GM19438 (cell line): ENCODE results near the gene GBX2.

Source experiments
- ATAC-seq: cut with Tn5 transposase; IDR thresholded peaks from one replicate; pipeline ENCODE4 v1.9.1; 2021; ENCODE audit warnings: low read depth; ENCODE audit not compliant: unreplicated experiment

GBX2 gene

DNA sequence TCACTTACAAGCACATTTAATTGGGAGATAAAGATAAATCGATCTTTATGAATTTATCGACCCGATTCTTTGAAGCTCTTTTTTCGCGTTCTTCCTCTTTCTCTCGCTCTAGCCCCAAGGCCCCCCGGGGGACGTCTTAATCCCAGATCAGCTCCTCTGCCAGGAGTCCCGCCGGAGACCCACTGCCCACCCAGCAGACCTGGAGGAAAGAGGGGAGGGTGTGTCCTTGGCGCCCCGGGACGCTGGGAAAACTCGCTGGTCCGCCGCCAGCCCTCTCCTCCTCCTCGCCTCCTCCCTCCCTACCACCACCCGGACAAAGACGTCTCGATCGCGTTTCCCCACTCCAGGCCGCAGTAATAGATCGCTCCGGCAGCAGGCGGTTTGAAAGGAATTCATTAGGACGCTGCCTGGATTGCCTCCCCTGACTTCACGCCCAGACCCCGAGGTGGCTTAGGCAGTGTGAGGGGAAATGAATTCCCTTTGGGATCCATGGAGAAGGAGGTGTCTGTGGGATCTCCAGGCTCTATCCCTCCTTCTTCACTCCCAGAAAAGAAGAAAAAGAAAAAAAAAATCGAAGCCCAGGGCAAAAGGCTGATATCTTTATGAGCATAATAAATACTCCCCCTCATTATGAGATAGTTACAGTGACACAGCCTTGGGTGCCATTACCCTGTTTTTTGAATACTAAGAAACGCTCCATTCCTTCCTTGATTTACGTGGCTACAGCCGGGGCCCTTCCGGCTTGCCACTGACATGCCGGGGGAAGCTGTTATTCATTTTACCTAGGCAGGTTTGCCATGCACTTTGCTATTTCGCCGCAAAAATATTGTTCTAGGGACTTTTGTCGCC lies 1.8 kb upstream of the GBX2 start:
- ATAC-seq = no peak

DNA sequence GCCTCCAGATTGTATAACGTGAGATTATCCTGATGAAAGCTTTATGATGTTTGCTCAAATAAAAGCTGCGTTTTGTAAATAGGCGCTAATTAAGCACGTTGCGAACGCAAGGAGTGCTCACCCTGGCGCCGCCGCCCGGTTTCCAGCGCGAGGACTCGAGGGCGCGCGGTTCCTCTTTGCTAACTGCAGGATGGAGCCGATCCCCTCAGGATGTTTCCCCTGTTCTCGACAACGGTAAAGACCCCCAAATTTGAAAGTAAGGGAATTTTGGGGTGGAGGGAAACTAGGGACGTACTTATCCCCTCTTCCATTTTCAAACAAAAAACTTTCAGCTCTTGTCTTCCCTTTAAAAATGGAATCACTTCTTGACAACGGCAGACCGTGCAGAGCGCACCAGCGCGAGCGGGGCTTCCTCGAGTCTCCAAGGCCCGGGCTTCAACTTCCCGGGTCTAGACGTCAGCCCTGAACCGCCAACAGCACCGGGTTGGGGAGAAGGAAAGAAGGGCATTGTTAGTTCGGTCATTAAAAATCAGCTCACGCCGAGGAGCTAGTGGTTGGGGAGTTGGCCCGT lies 1.1 kb upstream of the GBX2 start:
- no peak for ATAC-seq

DNA sequence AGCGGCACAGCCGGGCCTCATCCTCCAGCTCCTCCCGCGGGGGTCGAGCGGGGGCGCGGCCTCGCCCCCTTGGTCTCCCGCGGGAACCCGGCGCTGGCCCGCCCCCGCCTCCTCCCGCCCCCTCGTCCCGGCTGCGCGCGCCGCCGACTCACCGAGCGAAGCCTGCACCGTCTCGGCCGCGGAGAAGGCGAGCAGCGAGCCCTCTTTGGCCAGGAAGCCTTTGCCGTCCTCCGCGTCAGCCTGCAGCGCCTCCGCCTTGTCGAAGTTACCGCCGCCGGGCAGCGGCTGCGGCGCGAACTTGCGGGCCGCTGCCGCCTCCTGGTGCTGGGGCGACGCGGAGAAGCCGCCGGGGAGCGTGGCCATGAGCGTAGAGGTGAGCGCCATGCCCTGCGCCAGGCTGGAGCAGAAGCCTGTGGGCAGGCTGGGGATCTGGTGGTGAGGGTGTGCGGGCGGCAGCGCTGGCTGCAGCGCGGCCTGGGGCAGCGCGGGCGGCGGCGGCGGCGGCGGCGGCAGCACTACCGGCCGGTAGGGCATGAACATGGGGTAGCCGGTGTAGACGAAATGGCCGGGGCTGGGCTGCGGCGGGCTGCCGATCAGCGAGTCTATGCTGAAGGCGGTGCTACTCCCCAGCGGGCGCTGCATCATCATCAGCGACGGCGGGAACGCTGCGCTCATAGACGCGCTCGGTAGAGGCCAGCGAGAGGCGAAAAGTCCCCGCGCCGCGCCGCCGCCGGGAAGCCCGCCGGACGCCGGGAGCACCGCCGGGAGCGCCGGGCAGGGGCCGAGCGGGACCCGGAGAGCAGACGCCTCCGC lies 683 bp downstream of the GBX2 start:
- ATAC-seq = no peak

DNA sequence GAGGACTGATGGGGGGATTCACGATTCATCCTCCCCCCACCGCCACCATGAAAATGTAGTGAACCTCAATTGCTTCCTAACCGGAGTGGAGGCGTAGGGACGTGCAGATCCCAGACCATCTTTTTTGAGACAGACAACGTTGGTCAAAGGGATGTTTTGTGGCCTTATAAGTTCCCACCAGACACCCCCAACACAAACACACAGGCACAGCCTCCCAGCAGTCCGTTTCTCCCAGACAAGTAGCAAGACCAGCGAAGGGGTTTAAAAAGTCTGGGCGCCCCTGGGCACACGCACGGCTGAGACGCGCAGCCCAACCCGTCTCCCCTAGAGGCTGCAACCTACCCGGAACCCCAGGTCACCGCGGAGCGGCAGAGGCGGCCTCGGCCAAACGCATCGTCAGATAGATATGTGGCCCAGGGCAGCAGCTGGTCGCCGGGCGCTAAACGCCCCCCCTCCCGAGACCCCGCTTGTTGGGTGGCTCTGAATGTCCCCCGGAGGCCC lies 1.3 kb downstream of the GBX2 start:
- ATAC-seq = no peak

DNA sequence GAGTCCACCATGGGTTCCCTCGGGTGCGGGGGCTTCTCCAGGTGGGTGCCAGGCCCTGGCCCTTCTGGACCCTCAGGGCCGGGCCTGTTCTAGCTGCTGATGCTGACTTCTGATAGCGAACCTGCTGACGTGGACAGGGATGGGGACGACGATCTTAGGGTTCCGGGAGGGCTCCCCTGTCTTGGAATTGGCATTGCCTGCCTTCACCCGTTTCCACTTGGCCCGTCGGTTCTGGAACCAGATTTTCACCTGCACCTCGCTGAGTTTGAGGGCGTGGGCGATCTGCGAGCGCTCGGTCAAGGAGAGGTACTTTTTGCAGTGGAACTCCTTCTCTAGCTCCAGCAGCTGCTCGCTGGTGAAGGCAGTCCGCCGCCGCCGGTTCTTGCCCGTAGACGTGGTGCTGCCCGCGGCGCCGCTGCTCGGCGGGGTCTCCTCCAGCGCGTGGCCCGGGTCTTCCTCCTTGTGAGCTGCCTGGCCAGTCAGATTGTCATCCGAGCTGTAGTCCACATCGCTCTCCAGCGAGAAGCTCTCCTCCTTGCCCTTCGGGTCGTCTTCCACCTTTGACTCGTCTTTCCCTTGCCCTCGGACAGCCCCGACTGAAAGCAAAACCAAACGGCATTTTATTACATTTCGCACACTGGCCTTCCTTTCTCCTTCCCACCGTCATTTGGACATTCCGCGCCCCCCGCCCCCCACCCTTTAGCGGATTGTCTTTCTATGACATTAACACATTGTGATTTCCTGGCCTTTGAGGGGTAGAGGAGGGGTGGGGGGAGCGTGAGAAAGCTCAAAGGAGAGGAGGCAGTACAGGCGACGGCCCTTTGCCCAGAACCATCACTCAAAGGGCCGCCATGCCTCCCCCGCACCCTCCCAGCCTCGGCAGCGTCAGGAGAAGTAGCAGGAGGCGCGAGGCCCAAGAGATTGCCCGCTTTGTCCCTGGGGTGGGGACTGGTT lies 2.1 kb downstream of the GBX2 start:
- no peak for ATAC-seq

DNA sequence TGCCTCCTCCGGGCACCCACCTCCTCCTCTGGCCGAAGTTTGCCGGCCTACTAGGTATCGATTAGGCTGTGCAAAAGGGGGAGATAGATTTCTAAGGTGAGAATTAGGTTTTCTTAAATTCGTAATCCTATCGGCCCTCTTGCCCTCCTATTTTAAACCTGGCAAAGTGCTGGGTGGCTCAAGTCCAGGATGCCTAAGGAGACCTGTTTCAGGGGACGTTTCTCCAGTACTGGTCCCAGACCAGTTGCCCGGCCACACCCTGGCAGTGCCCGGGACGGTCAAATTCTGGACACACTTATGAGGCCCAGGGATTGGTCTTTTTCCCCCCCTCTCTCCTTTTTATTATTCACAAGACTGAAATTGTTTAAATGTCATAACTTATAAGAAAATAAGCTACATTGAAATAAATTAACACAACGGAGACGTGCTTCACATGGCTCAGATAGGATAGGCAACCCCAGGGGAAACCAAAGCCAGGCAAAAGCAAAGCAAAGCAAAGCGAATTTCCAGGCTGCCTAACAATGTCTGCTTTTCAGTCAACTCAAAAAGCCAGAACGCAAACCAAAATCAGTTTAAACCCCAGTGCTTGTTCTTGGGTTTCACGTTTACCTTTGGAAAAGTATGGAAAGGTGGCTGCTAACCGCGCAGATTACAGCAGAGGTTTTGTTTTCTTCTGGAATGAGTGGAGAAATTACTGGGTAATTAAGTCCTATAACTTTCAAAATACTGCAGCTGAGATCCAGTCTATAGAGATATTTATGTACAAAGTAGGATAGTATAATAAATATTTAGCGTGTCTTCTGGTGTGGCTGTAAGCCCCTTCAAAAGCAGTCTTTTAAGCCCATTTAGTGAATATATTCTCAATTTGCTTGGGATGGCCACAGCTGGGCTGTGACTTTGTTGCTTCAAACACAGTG lies 3.0 kb downstream of the GBX2 start:
- ATAC-seq = no peak

DNA sequence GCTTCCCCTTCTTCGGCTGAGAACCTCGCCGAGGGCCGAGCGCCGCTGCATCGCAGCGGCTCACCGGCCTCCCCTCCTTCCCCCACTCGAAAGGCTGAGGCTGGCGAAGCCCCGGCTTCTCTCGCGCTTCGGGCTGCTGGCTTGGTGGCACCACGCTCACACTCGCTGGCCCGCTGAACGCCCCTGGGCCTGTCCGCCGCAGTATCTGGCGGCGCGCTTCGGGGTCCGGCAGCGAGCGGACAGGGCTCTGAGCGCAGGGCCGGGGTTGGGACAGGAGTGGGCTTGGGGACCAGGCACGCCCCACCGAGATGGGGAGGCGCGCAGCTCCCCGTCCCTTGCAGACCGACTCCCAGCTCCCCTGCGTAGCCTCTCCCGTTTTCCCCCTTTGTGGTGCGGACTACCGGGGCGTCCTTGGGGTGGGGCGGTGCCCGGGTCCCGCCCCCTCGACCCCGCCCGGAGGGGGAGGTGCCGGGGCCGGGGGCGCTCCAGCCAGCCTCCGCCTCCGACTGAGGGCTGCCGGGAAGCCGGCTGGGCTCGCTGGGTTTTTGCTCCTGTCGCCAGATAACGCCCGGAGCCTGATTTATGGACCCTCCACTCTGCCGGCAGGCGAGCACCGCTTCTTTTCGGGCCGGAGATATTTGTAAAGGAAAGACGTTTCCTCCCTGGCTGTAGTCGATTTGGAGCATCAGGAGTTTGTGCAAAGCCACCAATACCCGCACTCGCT lies 3.8 kb downstream of the GBX2 start:
- ATAC-seq = no peak

DNA sequence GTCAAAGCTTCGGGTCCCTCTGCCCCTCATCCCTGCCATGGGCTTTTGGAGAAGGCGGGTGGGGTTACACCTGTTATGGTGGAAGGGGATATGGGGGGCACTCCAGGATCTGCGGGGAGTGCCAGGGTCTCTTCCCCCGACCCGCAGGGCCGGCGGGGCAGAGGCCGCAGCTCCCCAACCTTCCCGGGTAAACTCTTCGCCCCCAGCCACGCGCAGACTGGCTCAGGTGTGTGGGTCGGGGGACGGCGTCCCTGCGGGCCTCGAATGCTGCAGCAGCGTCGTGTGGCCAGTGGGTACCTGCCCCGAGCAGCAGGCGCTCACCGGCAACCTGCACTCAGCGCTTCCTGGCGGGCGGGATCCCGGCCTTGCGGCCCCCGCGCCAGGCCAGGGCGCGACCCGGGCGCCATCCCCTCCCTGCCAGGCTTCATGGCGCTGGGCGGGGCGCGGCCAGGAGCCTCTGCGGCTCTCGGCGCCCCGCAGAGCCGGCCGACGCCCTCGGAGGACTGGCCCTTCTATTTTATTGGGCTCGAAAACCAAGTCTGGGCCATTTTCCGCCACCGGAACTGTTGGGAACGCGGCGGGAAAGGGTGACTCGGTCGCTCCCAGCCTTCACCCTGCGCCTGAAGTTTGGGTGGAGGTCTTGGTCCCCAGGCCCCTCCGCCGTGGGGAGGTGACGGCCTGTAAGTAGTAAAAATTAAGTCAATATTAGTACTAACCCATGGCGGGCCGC lies 4.5 kb downstream of the GBX2 start:
- no peak for ATAC-seq

DNA sequence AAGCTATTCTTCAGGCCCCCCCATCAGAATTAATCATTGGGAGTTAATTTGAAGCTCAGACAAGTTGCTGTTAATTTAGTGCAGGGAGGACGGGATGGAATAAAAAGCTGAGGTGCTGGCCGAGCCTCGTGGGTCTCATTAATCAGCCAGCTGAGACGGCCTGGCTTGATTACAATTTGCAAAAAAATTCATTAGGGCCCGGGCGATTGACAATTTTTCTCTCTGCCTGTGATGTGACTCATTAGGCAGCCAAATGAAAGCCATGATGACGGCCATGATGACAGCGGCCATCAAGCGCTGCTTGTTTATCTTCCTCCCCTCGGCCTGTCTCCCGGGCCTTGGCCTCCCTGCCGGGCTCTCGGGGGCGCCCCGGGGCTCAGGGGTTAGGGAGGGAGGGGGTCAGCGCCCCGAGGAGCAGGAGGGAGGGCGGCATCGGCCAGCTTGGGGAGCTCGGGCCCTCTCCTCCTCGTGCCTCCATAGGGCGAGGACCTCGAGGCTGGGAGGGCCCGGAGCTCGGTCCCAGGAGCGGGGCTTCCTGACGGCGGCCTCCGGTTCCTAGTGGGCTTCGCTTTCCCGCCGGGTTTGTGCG lies 5.2 kb downstream of the GBX2 start:
- no peak for ATAC-seq

DNA sequence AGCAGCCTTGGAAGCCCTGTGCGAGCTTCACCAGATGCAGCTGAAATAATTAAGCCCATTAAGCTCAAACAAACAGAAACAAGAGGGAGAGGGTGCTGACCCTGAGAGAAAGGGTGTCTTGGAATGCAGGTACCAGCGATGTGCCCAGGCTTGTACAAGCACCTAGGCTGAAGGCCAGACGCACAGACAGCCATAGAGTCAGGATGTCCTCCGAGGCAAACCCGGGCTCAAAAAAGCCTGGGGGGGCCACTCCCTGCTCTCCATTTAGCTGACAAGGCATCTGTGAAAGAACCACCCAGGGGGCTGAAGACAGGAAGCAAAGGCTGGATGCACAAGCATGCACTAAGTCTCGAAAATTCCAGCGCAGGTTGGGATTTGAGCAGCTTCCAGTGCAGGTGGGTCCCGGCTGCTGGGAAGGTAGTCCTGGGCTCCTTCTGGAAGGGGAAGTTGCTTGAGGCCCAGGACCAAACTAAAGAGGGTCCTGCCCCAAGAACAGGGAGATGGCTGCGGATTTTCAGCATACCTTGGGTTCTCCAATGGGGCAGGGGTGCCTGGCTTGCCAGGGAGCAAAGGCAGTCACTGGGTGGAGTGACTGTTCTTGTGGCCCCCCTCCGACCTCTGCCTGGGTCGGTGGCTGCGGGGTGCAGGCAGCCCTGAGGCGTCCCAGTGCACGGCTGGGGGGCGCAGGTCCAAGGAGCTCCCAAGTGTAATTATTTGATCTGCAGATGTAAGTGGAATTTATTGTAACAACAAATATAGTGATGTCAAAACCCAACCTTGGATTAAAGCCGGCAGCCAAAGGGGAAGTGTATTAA lies 5.9 kb downstream of the GBX2 start:
- no peak for ATAC-seq

DNA sequence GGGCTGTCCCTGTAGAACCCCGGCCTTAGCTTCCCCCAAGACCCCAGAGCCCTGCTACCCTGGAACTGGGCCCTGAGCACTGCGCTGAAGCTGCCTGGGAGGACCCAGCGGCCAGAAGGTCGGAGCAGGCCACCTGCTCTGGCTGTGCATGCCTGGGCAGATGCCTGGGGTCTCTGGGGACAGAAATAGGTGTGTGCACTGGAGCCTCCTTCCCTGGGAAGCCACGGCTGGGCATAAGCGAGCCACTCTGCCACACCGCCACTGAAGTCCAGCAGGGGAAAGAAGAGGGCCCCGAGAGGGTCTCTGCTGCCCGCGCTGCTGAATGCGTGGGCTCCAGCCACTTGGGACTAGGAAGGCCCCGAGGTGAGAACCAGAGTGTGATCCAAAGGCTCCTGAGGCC lies 6.7 kb downstream of the GBX2 start:
- ATAC-seq = no peak

DNA sequence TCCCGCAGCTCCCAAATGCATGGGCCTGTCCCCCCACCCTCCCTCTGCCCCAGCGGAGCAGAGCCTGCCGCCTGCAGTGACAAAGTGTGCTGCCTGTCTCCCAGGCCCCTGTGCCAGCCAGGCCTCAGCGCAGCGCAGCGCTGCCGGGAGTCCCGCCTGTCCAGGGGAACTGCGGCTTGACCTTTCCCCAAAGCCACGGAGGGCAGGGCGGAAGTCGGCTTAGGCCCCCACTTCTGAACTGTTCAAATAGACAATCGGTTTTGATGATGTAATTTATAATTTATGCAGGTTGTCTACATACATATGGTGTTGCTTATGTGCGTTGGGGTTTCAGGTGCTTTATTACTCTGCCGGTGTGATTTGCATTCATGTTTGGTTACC lies 7.1 kb downstream of the GBX2 start:
- ATAC-seq = no peak

DNA sequence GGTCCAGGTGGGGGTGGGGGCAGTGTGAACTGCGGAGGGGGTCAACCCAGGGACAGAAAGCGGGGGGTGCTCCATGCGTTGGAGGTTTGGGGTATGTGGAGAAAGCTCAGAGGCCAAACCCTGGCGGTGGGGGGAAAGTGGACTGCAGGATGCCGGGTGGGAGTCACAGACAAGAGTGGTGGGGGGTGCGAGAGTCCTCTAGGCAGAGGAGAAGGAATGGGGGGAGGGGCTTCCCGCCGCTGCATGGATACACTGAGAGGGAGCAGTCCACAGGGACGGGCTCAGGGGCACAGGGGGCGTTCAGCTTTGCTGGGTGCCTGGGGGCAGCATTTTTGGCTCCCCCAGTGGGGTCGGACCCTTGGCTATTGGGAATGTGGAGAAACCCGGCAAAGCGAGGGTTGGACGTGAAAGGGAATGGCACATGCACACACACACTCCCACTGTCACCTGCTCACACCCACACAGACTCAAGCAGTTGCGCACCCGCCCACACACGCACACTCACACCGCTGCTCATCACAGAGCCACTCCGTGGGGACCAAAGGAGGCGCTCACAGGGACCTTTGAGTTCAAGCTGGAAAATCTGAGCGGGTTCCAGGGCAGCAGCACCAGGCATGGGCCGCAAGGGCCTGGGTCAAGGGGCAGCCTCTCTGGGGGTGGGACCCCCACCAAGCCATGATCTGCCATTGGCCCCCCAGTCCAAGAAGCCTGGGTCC lies 7.7 kb downstream of the GBX2 start:
- ATAC-seq = no peak

DNA sequence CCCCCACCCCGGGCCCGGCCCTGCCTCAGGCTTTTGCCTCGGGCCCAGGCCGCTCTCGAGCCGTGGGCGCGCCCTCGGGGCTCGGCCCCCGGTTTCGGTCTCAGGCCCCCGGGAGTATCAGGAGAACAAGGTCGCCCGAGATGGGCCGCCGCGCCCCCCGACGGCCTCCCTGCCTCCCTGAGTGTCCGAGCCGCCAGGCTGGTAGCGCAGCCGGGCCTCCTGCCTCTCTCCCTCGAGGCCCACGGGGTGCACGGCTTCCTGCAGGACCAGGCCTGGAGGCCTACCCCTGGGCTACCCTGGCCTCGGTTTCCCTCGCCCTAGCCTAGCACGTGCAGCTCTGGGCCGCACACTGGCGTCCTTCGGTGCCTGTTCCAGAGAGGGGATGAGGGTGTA lies 8.4 kb downstream of the GBX2 start:
- no peak for ATAC-seq

DNA sequence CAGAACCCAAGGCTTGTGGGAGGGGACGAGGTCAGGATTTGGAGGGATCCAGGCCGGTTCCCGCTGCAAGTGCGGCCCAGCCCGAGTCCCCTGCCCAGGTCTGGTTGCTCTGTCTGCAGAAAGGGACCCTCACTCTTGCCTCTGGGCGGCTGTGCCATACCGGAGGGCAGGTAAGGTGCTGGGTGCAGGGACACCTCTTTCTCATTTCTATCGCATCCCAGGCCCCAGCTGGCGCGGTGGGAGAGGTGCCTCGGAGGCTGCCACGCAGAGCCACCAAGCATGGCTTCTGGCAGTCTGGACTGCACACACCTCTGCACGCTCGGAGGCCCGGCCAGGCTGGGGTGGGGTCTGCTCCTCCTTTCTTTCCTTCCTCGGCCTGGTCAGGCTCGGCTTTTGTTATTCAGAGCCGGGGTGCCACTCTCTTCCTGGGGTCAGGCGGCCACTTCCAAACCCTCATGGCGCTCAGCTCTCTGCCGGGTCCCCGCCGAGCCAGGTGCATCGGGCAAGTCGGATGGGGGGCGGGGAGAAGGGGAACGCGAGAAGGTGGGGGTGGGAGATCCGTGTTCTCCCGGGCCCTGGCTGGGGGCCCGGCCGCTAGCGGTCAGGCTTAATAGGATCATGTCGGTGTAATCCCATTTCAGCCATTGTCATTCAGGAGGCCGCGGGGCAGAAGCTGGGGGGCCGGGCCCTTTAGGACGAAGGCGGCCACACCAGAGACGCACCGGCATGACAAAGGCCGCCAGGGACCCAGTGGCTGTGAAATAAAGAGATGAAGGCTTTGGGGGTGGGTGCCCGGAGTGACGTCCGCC lies 9.0 kb downstream of the GBX2 start:
- ATAC-seq = no peak
